Esophagus squamous epithelium (tissue), 5 donors: ENCODE measurements around the gene ZNF346. TPM values are rescaled to one million over a fixed set of nuclear protein-coding genes. Genes with fewer than 3 reads are reported as not detected.

Experiments used
- DNase-seq: peaks from one replicate; lab custom pipeline; 2025; lab: John Stamatoyannopoulos, UW
- H3K27ac ChIP-seq, 4 donors: fragments of 200-600 bp; sonication (generic); one replicate each; pipeline ENCODE4 v1.5.1; 2016 to 2019; ENCODE audit warnings: mild to moderate bottlenecking in 1 of 4
- H3K27me3 ChIP-seq, 4 donors: fragments of 200-600 bp; sonication (generic); 1 replicate in 3 of 4; 2 replicates in 1 of 4; pipeline versions ENCODE4 v1.5.1 to v1.6.0; 2017 to 2021; ENCODE audit warnings: antibody characterized with exemption in 1 of 4
- H3K36me3 ChIP-seq, 3 donors: fragments of 200-600 bp; sonication (generic); one replicate each; pipeline ENCODE4 v1.5.1; 2016 to 2019
- H3K4me1 ChIP-seq, 3 donors: fragments of 200-600 bp; sonication (generic); one replicate each; pipeline ENCODE4 v1.5.1; 2017 to 2019
- H3K4me3 ChIP-seq, 4 donors: fragments of 200-600 bp; sonication (generic); 1 replicate in 3 of 4; 2 replicates in 1 of 4; pipeline ENCODE4 v1.5.1; 2016 to 2019; ENCODE audit warnings: mild to moderate bottlenecking in 2 of 4, moderate library complexity in 1 of 4
- H3K9me3 ChIP-seq, 3 donors: fragments of 200-600 bp; sonication (generic); one replicate each; pipeline ENCODE4 v1.5.1; 2016 to 2019
- POLR2A ChIP-seq, 4 donors: fragments of 450-650 bp; IDR thresholded peaks; one replicate each; pipeline ENCODE4 v1.6.1; 2017; ENCODE audit warnings: antibody characterized with exemption in 4 of 4, mild to moderate bottlenecking in 4 of 4, moderate library complexity in 3 of 4
- WGBS, 2 donors: methylation state at CpG; one replicate each; pipeline ENCODE4 v1.1.5; 2018; 5-methylcytosine and 5-hydroxymethylcytosine counted together
- intact Hi-C: fragments of 100-400 bp; cut with DNase I; formaldehyde crosslinking; loops from one replicate; pipeline ENCODE4 v1.15.0; 2022
- total RNA-seq, 4 donors: library from RNA; depleted of rRNA; stranded (reverse); fragments of >200 nt; gene quantifications; one replicate each; pipeline ENCODE4 v1.1.0, GENCODE V29; 2016
- TF ChIP-seq, protein P1 (sequence below), 6 experiments: fragments of 450-650 bp in 4 of 6; fragments of 200-600 bp in 2 of 6; sonication (generic) in 2 of 6; IDR thresholded peaks; one replicate each; pipeline ENCODE4 v1.5.1; 2016 to 2019; ENCODE audit warnings: antibody characterized with exemption in 6 of 6, mild to moderate bottlenecking in 4 of 6, moderate library complexity in 4 of 6
- donor health status: DM: yes; HTN: yes; CAD: no.

The ZNF346 gene
- total RNA-seq, 4 donors from 2014 or later, result 11.4 to 17.0 (median 13.3) TPM

DNA sequence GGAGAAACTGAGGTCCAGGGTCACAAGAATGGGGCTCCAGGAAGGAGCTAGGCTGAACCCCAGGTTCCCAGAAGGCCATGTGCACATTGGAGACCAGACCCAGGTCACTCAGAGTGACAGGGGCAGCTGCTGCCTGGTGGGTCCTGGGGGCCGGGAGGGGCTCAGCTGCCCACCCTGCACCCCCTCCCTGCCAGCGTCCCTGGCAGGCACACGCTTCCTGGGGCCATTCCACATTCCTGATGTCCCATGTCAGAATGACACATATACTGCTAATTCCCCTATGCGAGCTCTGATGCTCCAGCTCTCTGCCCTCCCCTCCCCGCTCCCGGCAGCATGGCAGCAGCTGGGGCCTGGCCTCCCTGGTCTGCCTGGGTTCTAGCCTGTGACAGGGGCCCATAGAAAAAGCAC is 78.2 kb downstream of the ZNF346 start:
- H3K9me3 ChIP-seq, result no peaks in the 10 kb centered on the region
- H3K4me1 ChIP-seq, result peaks cover 0 to 16% (median 4%) of the 10 kb centered on the region in 3 donors
- DNase-seq, result no peak
- 40% methylated on average over 1 of the region's 6 CpGs; no CpG with 5 or more reads in 1 of the 2 donors for WGBS, 2 donors
- H3K27me3 ChIP-seq, result peaks cover 0 to 40% (median 0%) of the 10 kb centered on the region in 4 donors
- no peaks in the 10 kb centered on the region for H3K36me3 ChIP-seq
- no peak overlapping the region for H3K27ac ChIP-seq
- no peak overlapping the region for H3K4me3 ChIP-seq
- no peak for TF ChIP-seq POLR2A (IDR thresholded peaks at IDR 0.05)
- TF ChIP-seq, protein P1, sequence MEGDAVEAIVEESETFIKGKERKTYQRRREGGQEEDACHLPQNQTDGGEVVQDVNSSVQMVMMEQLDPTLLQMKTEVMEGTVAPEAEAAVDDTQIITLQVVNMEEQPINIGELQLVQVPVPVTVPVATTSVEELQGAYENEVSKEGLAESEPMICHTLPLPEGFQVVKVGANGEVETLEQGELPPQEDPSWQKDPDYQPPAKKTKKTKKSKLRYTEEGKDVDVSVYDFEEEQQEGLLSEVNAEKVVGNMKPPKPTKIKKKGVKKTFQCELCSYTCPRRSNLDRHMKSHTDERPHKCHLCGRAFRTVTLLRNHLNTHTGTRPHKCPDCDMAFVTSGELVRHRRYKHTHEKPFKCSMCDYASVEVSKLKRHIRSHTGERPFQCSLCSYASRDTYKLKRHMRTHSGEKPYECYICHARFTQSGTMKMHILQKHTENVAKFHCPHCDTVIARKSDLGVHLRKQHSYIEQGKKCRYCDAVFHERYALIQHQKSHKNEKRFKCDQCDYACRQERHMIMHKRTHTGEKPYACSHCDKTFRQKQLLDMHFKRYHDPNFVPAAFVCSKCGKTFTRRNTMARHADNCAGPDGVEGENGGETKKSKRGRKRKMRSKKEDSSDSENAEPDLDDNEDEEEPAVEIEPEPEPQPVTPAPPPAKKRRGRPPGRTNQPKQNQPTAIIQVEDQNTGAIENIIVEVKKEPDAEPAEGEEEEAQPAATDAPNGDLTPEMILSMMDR (IDR thresholded peaks at IDR 0.05), result no peak
- intact Hi-C loops, result no loop called here

DNA sequence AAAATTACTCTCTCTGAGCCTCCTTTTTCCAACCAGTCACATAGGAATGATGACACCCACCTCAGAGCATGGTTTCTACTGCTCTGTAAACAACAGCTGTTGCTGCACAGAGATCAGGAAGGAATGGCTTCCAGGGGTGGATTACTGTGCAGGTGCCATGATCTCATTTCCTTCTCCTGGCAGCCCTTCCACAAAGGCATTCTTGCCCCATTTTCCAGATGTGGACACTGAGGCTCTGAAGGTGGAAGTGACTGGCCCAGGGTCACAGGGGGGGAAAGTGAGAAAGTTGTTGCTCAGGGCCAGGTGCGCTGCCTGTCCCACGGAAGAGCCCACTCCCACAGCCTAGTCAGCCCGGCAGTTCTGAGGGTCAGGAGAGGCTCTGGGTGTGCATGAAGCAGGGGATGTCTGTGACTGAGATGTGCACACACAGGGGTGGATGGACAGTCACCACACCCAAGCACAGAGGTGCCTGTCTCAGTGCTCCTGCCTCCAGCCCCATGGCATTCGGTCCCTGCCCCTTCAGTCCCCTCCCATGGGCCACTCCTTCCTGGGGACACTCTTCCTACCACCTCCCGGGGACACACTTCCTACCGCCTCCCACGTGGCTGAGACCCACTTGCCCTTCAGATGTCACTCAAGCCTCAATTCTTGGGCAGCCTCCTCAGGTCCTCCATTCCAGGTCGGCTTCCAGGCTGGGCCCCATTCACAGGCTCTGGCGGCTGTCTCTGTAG is 81.2 kb downstream of the ZNF346 start:
- Histone ChIP-seq H3K4me1 (peaks cover 0 to 8% (median 2%) of the 10 kb centered on the region in 3 donors), H3K4me3 (no peak overlapping the region), H3K27ac (no peak overlapping the region), H3K27me3 (peaks cover 0 to 45% (median 0%) of the 10 kb centered on the region in 4 donors), H3K9me3 (no peaks in the 10 kb centered on the region), H3K36me3 (no peaks in the 10 kb centered on the region)
- WGBS, 2 donors, result 53 to 59% methylated on average over 5 to 7 of the region's 9 CpGs
- DNase-seq, result no peak
- TF ChIP-seq, protein P1 (IDR thresholded peaks at IDR 0.05), result no peak
- TF ChIP-seq POLR2A (IDR thresholded peaks at IDR 0.05), result no peak
- intact Hi-C loops, result no loop called here

DNA sequence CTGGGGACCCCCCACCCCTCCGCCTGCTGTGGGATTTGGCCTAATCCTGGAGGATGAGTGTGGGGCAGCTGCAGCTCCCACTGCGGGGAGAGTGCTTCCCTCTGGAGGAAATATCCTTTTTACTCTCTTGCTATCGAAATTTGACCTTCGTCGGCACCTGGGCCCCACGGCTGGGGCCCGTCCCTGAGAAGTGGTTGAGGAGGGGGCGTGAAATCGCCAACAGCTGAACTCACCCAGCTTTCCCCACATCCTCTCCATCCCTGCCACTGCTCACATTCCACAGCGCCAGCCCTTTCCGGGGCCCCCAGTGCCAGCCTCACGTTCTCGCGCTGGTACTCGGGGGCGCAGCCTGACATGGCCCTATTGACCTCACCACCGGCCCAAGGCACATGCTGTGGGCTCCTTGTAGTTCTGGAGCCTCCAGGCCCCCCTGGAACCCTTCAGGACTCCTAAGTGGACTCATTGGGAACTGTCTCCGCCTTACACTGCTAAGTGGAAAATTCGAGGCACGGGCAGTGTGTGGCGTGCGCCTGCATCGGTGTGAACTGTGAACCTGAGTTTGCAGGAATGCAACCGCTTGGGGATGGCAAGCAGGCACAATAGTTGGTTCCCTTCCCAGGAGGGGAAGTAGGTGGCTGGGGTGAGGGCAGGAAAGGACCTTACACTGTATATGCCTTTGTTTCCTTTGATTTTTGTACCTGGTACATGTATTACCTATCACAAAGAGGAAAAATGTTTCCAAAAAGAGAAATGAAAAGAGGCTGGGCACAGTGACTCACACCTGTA is 83.4 kb downstream of the ZNF346 start:
- TF ChIP-seq POLR2A (IDR thresholded peaks at IDR 0.05), result no peak
- TF ChIP-seq, protein P1 (IDR thresholded peaks at IDR 0.05), result no peak
- intact Hi-C loops, result no loop called here
- no peaks in the 10 kb centered on the region for H3K4me1 ChIP-seq
- H3K4me3 ChIP-seq, result no peak overlapping the region
- no peaks in the 10 kb centered on the region for H3K36me3 ChIP-seq
- peaks cover 0 to 29% (median 0%) of the 10 kb centered on the region in 4 donors for H3K27me3 ChIP-seq
- H3K27ac ChIP-seq, result no peak overlapping the region
- H3K9me3 ChIP-seq, result no peaks in the 10 kb centered on the region
- no peak for DNase-seq
- WGBS, 2 donors, result 56 to 73% methylated on average over 9 of the region's 24 CpGs

DNA sequence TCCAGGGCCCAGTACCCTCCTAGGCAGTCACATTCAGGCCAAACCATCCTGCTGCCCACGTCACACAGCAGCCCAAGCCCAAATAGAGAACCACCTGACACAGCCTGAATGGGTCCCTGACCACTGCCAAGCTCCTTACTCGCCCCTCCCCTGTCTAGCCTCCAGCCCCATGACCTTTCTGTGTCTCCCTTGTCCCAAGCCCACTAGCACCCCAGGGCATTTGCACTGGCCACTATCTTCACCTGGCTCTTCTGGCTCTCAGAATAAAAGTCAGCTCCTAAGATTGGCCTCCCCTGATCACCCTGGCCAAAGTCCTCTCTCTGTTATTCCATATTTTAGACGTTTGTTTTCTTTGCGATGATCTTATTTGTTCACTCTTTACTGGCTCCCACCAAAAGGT is 84.7 kb downstream of the ZNF346 start:
- WGBS, 2 donors, result 62 to 78% methylated on average over 4 of the region's 4 CpGs
- intact Hi-C loops, result no loop called here
- peaks cover 0 to 23% (median 0%) of the 10 kb centered on the region in 4 donors for H3K27me3 ChIP-seq
- H3K36me3 ChIP-seq, result no peaks in the 10 kb centered on the region
- H3K9me3 ChIP-seq, result no peaks in the 10 kb centered on the region
- DNase-seq, result no peak
- TF ChIP-seq POLR2A (IDR thresholded peaks at IDR 0.05), result no peak
- TF ChIP-seq, protein P1 (IDR thresholded peaks at IDR 0.05), result no peak
- no peak overlapping the region for H3K4me3 ChIP-seq
- no peaks in the 10 kb centered on the region for H3K4me1 ChIP-seq
- no peak overlapping the region for H3K27ac ChIP-seq

DNA sequence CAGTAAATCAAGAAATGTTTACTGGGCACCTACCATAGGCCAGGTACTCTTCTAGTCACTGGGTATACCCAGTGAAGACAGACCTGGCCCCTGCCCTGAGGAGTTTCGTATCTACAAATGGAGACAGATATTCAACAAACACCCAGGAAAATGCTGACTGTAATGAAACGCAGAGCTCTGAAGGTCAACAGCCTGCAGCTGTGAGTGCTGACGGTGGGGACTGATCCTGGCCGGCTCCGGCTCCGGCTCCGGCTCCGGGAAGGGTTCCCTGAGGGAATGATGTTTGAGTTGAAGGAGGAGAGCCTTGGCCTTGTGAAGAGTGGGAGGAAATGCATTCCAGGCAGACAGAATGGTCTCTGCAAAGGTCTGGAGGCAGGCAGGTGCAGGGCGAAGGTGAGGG is 87.3 kb downstream of the ZNF346 start:
- H3K4me1 ChIP-seq, result peaks cover 0 to 13% (median 4%) of the 10 kb centered on the region in 3 donors
- intact Hi-C loops, result loop anchor here (5.0 kb wide), 1 partner anchor 38 kb away; no protein-coding TSS in a partner anchor
- H3K27ac ChIP-seq, result no peak overlapping the region
- H3K27me3 ChIP-seq, result peaks cover 0 to 14% (median 0%) of the 10 kb centered on the region in 4 donors
- H3K4me3 ChIP-seq, result no peak overlapping the region
- no peak for DNase-seq
- TF ChIP-seq, protein P1 (IDR thresholded peaks at IDR 0.05), result no peak
- TF ChIP-seq POLR2A (IDR thresholded peaks at IDR 0.05), result no peak
- no peaks in the 10 kb centered on the region for H3K36me3 ChIP-seq
- WGBS, 2 donors, result 48 to 64% methylated on average over 7 to 9 of the region's 9 CpGs
- no peaks in the 10 kb centered on the region for H3K9me3 ChIP-seq
